HG03565 (cell line): Measurements from ENCODE around the gene TSC22D3.

ENCODE experiments used
- ATAC-seq: cut with Tn5 transposase; IDR thresholded peaks from one replicate; pipeline ENCODE4 v1.9.1; 2021; ENCODE audit warnings: mild to moderate bottlenecking, moderate library complexity; ENCODE audit not compliant: unreplicated experiment

TSC22D3 gene

GRCh38 chrX:107730991-107731766 lies 44.4 kb downstream of the TSC22D3 start:
- ATAC-seq = no peak

DNA sequence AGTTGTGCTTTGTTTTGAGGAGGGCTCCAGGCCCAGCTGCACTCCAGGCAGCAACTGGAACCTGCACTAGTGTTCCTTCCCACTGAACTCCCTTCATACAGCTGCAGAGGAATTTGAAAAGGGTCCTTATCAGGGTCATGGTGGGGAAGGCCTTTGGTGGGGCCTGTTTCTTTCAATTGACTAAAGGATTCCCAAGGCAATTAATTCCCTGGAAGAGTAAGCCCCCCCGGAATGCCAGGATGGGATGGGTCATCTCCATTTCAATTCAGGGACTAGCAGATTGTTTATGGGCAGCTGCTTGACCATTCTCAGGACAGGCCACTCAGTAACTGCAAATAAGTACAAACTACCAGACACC lies 45.3 kb downstream of the TSC22D3 start:
- ATAC-seq = no peak

DNA sequence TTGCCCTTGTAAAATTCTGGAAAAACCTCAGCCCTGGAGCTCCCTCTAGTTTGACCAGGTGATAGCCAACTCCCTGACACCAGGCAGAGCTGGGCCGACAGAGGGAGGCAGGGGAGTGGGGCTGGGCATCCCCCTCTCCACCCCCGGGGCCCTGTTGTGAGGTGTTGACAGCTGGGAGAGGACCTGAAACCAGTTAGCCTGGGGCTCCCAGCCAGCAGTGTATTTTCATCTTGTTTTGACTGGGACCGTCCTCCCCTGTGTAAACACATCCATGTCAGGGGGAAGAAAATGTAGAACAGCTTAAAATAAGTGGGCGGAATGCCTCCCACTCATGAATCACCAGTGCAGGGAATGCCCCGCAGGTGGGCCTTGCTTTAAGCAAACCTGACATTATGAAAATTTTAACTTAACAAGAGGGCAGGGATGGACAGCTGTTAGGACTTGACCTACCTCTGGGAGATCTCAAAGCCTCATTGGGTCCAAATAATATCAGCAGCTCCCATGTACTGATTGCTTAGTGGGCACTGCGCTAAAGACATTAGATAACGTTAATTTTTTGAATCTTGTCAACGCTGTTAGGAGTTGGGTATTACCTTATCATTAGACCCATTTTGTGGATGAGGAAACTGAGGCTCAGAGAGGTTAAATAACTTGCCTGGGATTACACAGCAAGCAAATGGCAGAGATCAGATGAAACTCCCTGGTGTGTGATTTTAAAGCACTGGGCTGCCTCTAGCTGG lies 45.9 kb downstream of the TSC22D3 start:
- ATAC-seq = peak; percentile 83

GRCh38 chrX:107728371-107729099 lies 47.1 kb downstream of the TSC22D3 start:
- ATAC-seq = no peak

- no peak for ATAC-seq
Measured at GRCh38 chrX:107726816-107727534, 48.6 kb downstream of the TSC22D3 start.

GRCh38 chrX:107725761-107726555 lies 49.6 kb downstream of the TSC22D3 start:
- ATAC-seq = no peak

- no peak for ATAC-seq
Measured at GRCh38 chrX:107724653-107725052, 50.9 kb downstream of the TSC22D3 start.

GRCh38 chrX:107723511-107723910 lies 52.1 kb downstream of the TSC22D3 start:
- ATAC-seq = no peak

GRCh38 chrX:107721966-107722707 lies 53.5 kb downstream of the TSC22D3 start:
- ATAC-seq = no peak

GRCh38 chrX:107721318-107721717 lies 54.3 kb downstream of the TSC22D3 start:
- peak; percentile 40 for ATAC-seq

GRCh38 chrX:107718156-107718621 lies 57.4 kb downstream of the TSC22D3 start:
- ATAC-seq = no peak

GRCh38 chrX:107716816-107717700 lies 58.5 kb downstream of the TSC22D3 start:
- ATAC-seq = peak; percentile 75

DNA sequence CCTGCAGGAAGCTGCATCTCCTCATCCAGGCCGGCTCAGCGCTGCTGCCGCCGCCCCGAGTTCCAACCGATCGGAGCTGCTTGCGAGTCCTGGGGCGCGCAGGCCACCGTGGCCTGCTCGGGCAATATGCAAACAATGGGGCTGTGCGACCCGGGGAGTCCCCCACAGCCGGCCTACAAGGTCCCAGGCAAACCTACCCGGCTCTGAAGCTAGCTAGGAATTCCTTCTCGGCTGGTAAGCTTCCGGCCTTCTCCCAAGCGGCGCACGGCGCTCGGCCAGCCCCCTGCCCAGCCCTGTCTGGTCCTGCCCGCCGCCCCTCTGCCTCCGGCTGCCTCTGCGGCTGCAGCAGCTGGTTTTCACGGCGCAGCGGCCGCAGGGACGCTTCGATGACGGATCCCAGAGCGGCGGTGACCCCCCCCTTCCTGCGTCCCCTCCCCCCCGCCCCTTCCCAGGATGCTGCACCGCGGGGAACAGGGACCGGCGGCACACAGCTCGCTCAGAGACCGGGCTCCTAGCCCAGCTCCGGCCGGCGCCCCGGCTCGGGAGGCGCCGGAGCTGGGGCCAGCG lies 59.4 kb downstream of the TSC22D3 start:
- ATAC-seq = no peak

- ATAC-seq = no peak
Measured at GRCh38 chrX:107715331-107716117, 60.1 kb downstream of the TSC22D3 start.

DNA sequence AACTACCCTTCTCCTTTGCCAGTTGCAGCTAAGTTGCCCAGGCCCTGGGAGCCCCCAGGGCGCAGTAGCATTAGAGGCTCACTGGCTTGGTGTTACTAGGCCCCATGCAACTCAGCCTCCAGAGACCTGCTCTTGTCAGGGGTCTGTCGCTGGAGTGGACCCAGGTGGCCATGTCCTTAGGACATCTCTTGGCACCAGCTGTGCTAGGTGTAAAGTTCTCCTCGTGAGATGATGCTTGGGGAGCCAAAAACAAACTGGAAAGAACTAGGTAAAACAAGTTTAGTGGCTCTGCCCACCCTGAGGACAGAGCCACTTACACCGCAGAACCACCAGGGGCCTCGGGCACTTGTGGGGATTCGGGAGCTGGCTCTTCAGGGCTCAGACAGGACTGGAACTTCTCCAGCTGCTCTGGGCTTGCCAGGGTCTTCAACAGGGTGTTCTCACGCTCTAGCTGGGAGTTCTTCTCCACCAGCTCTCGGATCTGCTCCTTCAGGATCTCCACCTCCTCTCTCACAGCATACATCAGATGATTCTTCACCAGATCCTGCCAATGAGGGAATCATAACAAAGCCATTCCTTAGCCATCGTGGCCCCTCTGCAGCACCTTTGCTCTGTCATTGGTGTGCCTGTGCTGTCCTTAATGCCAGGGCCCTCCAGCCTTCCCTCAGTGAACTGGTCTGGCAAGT lies 61.2 kb downstream of the TSC22D3 start:
- no peak for ATAC-seq

DNA sequence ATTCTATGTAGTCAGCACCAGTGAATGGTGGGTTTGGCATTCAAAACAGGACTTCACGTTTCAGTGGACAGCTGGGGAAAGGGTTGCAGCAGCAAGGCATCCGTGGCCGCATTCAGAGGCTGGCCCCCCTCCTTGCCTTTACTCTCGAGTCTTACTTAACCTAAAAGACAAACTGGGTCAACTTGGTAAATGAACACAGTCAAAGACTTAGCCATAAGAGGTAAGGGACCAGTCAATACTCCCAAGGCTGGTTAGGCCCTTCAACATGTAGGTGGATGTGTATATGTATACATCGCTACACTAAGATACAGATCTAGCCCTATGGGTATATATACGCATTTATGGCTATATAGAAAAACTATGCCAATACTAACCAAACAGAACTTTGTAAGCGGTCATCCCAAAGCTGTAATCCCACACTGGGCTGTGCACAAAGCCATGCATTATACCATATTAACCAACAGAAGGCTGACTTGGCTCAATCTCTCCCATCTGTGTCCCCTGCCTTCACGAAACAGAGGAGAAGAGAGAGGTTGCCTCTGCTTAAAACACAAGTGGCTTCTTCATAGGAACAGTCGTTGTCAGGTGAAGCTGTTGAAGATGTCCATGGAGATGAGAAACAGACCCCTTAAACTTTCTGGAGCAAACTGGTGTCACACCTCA lies 61.9 kb downstream of the TSC22D3 start:
- no peak for ATAC-seq
